HG02763 (cell line): ENCODE data around the gene GALNT14.
"Not testable (repeated sequence)": the region's sequence is repeated elsewhere in the genome, so short reads cannot be mapped to it uniquely, and the experiment has no call there.

Experiments
- ATAC-seq: cut with Tn5 transposase; IDR thresholded peaks from one replicate; pipeline ENCODE4 v1.9.1; 2021; ENCODE audit warnings: mild to moderate bottlenecking, moderate library complexity; ENCODE audit not compliant: unreplicated experiment

Gene GALNT14

DNA sequence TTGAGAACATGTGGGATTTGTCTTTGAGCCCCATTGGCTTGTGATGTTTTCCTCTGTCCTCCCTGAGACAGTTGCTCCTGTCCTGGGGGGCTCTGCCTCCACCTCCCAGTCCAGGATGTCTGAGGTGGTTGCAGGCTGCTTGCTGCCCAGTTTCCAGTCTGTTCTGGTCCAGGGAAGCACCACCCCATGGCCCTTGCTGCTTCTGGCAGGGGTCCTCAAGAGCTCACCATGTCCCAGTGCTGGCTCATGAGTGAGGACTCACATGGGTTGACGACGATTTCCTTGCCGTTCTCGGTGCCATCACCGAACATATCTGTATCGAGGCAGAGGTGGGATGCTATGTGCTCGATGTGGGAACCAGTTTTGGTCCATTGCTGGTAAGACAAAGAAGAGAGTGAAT lies 227.6 kb downstream of the GALNT14 start:
- no peak for ATAC-seq

DNA sequence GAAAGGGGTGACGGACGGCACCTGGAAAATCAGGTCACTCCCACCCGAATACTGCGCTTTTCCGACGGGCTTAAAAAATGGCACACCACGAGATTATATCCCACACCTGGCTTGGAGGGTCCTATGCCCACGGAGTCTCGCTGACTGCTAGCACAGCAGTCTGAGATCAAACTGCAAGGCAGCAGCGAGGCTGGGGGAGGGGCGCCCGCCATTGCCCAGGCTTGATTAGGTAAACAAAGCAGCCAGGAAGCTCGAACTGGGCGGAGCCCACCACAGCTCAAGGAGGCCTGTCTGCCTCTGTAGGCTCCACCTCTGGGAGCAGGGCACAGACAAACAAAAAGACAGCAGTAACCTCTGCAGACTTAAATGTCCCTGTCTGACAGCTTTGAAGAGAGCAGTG lies 233.8 kb downstream of the GALNT14 start:
- ATAC-seq: not testable (repeated sequence)

DNA sequence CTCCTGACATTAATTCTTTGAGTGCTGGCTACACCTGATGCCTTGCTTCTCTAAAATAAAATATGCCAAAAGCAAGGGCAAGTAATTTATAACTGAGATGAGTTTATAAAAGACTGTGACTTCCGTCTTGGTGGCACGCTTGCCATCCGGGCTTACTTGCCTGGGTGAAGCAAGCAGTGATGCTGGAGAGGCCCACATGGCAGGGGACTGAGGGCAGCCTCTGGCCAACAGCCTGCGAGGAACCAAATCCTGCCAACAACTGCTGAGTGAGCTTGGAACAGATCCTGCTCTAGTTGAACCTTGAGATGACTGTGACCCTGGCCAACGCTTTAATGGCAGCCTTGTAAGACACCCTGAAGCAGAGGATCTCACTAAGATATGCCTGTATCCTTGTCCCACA lies 234.9 kb downstream of the GALNT14 start:
- ATAC-seq: no peak

DNA sequence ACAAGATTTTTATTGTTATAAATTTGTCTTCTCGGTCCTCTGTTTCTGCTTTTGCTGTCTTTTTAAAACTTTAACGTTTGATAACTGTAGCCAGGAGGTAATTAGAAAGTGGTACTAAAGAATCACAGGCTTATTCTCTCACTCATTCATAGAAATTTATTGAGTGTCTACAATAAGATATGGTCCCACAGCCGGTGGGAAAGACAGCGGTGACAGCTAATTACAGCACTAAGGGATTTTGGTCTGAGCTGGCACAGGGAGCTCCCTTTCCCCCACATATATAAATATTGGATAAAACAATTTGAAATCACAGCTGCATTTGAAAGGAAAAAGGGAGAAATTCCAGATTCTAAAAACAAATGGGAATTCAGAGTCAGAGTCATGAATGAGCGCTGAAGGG lies 237.9 kb downstream of the GALNT14 start:
- no peak for ATAC-seq

DNA sequence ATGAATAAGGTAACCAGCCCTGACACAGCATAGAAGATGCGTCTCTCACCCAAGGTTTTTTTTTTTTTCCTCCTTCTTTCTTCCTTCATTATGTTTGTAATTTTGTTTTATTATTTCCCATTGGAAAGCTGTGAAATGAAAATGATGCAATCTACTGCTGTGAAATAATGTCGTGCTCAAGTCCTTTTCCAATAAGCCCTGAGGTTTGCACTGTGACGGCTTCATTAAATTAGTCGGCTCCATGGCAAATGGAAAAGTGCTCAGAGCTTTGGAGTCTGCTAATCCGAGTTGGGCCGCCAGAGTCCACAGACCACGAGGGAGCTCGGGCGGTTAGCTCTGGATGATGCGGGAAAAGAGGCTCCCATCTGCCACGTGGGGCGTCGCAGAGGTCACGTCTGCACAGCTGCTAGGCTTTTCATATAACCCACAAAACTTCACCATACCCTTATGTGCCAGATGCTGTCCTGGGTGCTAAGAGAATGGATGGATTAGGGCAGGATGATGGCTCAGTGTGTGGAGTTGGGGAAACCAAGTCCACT lies 238.7 kb downstream of the GALNT14 start:
- no peak for ATAC-seq

DNA sequence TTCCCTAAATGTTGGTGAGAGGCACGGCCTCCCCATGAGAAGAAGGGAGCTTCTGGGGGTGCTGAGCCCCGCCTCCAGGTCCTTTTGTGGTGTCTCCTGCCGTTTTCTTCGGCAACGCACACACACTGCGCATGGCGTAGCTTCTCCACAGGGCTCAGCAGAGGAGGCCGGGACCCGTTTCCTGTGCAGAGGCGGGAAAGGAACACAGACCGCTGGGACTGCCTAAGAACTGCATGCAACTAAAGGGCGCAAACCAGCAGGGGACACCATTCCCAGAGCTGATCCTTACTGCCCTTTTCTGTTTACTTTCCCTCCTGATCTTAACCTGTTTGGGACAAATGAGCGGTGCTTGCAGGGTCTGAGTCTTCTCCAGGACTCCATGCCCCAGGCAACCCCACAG lies 240.7 kb downstream of the GALNT14 start:
- ATAC-seq: no peak

DNA sequence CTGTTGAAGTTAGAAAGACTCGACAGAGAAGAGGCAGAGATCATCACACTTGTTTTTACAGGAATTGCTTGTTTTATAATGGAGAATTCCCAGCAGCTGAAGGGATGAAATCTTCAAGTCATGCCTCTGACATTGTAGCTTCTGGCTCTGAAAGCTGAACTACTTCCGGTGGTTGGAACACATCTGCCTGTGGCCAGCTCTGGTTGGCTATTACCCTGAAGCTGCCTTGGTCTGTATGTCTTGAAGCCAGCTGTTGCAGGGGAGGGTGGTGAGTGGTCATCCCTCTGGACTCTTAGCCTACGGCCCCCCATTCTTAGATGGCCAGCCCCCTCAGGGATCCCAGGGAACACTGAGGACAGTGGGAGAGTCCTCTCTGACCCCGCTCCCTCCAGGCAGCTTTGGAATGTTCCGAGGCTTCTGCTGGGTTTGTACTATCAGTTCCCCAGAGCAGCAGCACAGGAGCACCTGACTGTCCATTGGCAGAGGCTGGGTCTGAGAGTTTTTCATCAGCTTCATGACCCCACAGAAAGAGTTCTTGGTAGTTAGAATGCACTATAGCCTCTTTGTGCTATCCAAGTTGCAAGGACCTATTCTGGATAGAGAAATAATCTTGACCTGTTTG lies 243.6 kb downstream of the GALNT14 start:
- no peak for ATAC-seq

DNA sequence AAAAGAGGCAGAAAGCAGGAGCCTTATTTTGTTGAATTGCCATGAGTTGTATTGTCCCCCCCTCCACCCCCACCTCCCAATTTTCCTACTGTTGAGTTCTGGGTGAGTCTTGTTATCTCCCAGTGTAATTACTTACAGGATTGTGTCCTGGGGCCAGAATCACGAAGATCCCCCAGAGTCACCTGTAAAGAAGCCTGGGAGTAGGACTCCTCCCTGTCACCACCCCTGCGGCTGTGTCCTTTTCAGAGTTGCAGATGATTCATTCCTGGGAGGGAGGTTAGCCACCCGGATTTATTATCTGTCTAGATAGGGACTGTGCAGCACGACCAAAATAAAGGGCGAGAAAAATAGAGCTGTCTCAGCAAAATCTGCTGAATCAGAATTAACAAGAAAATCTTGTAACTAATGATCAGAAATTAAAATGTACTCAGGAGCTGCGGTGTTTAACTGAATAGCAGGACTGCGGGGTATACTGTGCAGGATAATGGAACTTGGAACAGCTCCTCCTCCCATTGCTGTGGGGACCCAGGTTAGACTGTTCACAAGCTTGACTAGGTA lies 249.3 kb downstream of the GALNT14 start:
- ATAC-seq: no peak

DNA sequence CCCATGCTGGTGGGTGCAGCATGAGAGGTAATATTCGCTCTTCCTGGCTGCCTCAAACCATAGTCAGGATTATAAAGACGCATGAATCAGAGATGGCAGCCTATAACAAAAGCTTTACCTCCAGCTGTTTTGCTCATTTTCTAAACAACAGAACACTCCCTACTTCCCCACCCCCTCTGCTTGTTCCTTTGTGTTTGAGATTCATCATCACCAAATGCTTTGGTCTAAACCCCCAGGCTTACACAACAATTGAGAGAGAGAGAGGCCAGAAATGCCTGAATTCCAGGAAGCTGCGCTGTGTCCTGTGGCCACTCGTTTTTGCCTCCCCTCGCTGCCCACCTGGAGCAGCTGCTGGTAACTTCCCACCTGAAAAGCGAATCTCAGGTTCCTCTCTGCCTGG lies 252.2 kb downstream of the GALNT14 start:
- ATAC-seq: no peak

DNA sequence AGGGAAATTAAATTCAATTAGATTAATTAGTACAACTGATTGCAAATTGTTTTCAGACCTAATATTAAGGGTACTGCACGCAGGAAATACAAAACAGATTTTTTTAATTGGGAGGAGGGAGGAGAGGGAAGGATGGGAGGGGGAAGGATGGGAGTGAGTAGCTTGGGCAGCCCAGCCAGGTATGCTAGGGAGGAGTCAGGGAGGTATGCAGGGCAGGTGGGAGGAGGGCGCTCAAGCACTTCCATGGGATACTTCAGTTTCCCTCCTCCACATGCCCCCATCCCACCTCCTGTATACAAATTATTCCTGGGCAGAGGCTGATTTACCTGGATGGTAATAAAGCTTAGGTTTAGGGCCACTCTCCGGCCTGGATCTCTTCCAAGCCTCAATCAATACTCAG lies 254.4 kb downstream of the GALNT14 start:
- ATAC-seq: no peak

DNA sequence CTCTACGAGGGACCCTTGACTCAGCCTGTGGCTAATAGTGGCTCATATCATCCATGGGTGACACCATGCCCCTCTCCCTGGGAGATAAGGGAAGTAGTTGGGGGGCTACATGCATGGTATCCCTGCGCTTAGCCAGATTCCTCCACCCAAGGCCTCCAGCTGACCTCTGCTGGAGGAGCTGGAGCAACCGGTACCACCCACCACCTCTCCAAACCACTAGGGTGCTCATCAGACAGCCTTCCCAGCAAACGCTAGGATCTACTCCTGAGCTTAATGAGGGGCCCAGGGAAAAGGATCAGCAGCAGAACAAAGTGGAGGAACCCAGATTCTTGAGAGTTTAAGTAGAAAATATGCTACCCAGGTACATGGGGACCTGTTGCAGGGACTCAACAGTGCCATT lies 255.1 kb downstream of the GALNT14 start:
- ATAC-seq: no peak

DNA sequence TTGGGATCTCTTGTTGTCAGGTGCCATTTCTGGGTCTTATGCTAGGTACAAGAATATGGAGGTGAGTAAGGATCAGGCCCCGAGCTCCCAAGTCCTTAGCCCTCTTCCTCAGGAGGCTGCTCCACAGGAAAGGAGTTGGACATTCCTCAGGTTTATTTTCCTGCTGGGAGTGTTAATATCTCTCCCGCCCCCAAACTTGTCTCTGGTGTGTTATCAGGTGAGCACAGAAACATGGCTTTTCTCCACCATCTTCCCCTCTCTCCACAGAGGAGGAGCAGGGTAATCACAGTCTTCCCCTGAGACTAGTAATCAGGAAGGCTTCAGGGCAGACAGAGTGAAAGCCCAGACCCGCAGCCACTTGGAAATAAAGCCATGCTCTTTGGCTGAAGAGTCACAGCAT lies 257.7 kb downstream of the GALNT14 start:
- ATAC-seq: no peak

DNA sequence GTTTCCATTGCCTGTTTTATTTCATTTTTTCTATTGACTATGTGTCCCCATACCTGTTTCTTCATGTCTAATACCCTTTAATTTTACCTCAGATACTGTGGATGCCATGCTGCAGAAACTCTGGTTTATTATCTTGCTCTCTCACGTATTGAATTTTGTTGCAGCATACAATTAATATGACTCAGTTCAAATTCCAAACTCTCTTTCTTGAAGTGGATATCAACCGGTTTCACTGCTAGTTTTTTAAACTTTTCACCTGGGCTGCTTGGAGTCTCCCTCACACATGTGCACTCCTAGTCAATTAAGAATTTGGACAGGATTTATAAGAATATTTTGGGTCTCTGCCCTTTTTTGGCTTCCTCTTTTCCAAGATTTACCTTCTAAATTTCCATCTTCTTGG lies 260.4 kb downstream of the GALNT14 start:
- ATAC-seq: no peak

DNA sequence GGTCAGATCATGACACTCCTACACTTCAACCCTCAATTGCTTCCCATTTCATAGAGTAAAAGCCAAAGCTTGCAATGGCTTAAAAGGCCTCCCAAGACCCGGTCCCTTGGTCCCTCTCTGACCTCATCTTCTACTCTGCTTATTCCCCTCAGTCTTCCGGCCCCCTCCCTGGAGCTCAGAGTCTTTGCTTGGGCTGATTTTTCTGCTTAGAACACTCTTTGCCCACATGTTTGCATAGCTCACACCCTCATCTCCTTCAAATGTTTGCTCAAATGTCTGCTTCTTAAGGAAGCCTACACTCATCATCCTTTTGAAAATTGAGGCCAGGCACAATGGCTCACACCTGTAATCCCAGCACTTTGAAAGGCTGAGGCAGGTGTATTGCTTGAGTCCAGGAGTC lies 265.4 kb downstream of the GALNT14 start:
- no peak for ATAC-seq

DNA sequence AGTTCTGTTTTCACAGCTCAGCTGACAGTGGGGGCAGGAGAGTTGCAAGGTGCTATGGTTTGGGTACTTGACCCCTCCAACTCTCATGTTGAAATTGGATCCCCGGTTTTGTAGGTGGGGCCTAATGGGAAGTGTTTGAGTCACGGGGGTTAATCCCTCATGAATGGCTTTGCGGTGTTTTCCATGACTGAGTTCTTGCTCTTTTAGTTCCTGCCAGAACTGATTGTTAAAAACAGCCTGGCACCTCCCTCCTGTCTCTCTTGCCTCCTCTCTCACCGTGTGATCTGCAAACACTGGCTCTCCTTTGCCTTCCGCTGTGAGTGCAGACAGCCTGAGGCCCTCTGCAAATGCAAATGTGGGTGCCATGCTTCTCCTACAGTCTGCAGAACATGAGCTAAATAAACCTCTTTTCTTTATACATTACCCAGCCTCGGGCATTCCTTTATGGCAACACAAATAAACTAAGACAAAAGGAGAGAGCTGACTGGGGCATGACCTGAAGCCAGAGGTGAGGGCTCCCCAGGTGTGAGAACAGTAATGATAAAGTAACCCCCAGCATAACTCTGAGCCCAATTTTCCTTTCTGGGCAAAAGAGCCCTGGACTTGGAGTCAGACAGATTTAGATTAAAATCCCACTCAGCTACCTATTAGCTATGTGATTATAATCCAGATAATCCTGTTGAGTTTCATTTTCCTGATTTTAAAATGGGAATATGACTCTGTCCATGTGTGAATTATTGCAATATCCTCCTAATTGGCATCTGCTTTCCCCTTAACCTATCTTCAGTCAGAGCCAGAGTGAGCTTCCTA lies 266.1 kb downstream of the GALNT14 start:
- ATAC-seq: no peak

DNA sequence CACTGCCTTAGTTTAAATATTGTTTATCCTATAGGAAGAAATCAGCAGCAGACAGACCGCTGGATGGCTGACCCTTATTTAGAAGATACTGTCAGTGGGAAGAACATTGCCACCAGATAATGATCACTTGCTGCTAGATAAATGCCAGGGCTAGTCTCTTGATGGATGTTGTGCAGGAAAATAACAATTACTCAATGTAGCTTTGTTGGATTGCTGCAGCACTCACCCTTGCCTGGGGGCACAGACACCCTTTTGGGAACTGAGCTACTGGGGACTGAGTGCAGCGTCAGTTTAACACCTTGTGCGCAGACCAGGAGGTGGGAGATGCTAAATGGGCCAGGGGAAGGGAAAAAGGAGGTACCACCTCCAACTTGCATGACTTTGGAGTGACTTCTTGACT lies 266.8 kb downstream of the GALNT14 start:
- no peak for ATAC-seq

DNA sequence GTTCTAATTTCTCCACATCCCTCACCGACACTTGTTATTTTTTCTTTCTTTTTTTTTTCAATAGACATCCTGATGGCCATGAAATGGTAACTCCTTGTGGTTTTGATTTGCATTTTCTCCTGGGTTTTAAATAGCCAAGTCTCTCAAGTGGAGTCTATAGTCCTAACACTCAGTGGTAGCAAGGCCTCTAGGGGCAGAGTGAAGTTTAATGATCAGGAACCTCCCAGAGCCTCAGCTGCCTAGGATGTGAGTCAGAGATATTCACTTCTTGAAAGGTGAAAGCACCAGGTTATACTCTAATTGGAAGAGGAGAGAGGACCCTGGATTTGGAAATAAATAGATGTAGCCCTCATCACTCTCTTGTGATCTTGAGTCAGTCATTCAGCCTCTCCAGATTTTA lies 268.3 kb downstream of the GALNT14 start:
- ATAC-seq: no peak

DNA sequence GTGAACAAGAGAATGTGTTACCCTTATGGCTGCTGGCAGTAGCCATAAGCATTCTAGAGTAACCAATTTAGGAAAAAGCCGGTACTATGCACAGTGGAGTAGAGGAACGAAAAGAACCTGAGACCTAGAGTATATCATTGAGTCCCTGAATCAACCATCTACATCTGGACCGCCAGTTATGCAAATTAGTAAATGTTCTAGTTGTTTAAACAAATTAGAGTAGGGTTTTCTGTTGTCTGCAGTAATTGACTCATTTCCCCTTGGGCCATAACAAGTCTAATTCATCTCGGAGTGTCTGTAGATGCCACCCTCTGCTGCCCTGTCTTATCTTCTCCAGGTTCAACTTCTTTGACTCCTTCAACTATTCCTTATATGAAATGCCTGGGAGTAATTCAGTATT lies 270.9 kb downstream of the GALNT14 start:
- no peak for ATAC-seq

DNA sequence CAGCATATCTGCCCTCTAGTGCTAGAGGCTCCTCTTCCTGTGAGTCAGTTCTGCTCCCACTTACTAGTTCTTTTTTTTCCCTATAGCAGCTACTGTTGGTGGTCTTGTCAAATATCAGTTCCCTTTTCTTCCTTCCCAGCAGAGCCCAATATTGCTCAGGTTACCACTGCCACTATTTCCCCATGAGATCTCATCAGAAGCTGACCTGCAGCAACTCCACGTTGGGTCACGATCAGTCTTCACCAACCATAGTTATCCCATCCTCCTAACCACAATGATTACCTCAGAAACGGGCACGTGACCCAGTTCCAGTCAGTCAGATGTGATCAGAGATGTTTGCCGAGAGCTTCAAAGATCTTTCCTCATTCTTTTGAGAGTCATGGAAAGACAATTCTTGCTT lies 271.3 kb downstream of the GALNT14 start:
- no peak for ATAC-seq

DNA sequence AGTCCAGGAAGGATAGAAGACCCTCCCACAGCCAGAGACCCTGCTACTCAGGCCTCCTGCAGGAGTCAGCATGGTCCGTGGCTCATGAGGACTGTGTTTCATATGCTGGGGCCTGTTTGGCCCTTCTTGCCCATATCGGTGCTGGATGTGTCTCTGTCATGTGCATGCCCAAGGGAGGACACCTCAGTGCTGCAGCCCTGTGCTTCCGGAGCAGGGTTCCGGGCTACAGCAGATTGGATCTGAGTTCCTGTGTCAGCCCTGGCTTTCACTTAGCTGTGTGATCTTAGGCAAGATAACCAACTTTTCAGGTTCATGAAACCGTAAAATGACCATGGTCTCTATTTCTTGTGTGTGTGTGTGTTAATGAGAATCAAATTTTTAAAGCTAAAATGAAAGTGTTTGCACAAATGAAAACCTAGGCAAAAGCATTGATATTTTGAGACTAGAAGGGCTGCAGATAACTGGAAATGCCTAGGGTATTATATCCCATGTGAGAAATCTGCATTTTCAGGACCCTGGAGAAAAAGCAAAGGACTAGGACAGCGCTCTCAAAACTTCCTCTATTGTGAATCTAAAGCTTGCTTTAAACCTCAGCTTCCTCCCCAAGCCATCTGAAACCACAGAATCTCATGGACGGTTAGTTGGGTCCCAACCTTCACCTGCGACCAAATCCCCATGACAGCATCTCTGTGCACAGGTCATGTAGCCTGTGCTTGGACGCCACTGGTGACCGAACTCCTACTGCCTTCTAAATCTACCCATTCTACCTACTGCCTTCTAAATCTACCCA lies 272.2 kb downstream of the GALNT14 start:
- ATAC-seq: no peak

DNA sequence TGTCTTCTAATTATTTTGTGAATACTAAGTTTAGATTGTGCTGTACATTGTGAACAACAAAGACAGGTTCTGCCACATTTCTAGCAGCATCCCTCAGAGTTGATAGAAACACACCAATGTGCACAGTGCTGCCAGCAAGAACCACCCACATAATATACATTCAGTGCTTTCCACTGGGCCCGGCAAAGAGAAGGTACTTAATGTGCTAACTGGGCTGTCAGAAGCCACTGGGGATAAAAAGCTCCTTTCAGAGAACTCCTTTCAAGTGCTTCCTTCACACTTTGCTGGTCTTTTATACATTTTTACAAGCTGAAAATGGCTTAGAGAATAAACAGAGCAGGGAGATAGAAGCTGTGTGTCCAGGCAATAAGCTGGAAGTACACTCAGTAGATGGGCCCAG lies 273.0 kb downstream of the GALNT14 start:
- ATAC-seq: no peak
